ENCODE data around the gene ADARB1.

ADARB1 gene

DNA sequence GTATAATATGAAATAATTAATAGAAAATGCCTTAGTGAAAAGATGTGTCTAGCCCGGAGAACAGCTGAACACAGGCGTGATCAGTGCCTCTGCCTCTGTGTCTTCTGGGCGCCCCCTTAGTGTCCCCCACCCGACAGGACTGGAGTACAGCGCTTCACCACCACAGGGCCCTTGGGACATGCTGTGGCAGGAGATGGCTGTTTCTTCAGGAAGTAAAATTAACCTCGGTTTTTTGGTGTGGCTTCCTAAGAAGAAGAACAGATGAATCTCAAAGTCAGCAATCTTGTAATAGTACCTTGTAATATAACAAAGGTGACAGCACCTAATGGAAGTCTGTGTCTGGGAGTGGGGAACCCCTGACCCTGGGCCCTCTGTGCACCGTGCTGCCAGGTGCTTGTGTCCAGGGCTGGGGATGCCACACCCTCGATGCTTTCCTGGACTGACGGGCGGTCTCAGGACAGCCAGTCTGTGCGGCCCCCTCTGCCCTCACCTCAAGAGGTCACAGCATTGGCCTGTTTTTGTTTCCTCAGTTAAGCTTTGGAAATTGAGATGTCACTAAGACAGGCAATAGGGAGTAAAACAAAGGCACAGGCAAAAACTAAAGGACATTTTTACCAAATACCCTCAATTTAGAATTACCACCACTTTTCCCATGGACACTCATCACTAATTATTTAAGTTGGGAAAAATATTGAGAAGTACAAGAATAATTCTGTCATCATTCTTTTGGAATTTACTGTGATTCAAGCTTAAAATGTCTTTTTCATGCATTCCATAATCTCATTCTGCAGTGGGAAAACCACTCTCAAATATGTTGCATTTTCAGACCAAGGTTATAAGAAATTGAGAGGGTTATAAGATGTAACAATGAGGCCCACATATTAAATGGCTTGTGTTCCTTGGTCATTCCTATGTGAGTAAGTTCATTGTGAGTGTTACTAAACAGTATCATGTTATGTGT is 79.3 kb downstream of the ADARB1 start:
- H3K27ac ChIP-seq (ENCODE audit: low read depth, low read length, poor library complexity, severe bottlenecking), result no peak overlapping the region
- no peak overlapping the region for H3K4me2 ChIP-seq (ENCODE audit: low read length)
- no peak overlapping the region for H3K9ac ChIP-seq (ENCODE audit: low read length)
- no peaks in the 10 kb centered on the region; the same call in 1 of the 2 replicates for H3K27me3 ChIP-seq (ENCODE audit: insufficient read depth, low read length)
- TF ChIP-seq CTCF (IDR thresholded peaks at IDR 0.05; ENCODE audit: low read length), result no peak
- no peaks in the 10 kb centered on the region for H3K9me3 ChIP-seq (ENCODE audit: low read length)
- no peak overlapping the region for H3K4me3 ChIP-seq (ENCODE audit: low read depth, low read length, poor library complexity, severe bottlenecking)
- H3K9me2 ChIP-seq (ENCODE audit: low read depth, low read length), result no peaks in the 10 kb centered on the region
- no peaks in the 10 kb centered on the region for H3K36me3 ChIP-seq (ENCODE audit: insufficient read depth, low read length)
- peaks cover 5% of the 10 kb centered on the region for H3K4me1 ChIP-seq (ENCODE audit: insufficient read depth, low read length, severe bottlenecking)
- H3F3A ChIP-seq (ENCODE audit: insufficient read depth, low read length), result no peaks in the 10 kb centered on the region
- H4K20me1 ChIP-seq (ENCODE audit: insufficient read depth, low read length), result no peaks in the 10 kb centered on the region
- no peaks in the 10 kb centered on the region for H3K79me2 ChIP-seq (ENCODE audit: insufficient read depth, low read length)
- H2AFZ ChIP-seq (ENCODE audit: low read length), result no peak overlapping the region

GRCh38 chr21:45154511-45155508 is 80.4 kb downstream of the ADARB1 start:
- Histone ChIP-seq H4K20me1 (ENCODE audit: insufficient read depth, low read length) (no peaks in the 10 kb centered on the region), H3K9ac (ENCODE audit: low read length) (no peak overlapping the region), H3K9me3 (ENCODE audit: low read length) (no peaks in the 10 kb centered on the region), H3F3A (ENCODE audit: insufficient read depth, low read length) (no peaks in the 10 kb centered on the region), H3K4me1 (ENCODE audit: insufficient read depth, low read length, severe bottlenecking) (peaks cover 5% of the 10 kb centered on the region), H2AFZ (ENCODE audit: low read length) (no peak overlapping the region), H3K27ac (ENCODE audit: low read depth, low read length, poor library complexity, severe bottlenecking) (no peak overlapping the region), H3K27me3 (ENCODE audit: insufficient read depth, low read length) (no peaks in the 10 kb centered on the region), H3K9me2 (ENCODE audit: low read depth, low read length) (no peaks in the 10 kb centered on the region), H3K79me2 (ENCODE audit: insufficient read depth, low read length) (no peaks in the 10 kb centered on the region), H3K4me3 (ENCODE audit: low read depth, low read length, poor library complexity, severe bottlenecking) (no peak overlapping the region), H3K4me2 (ENCODE audit: low read length) (no peak overlapping the region), H3K36me3 (ENCODE audit: insufficient read depth, low read length) (no peaks in the 10 kb centered on the region)
- no peak for TF ChIP-seq CTCF (IDR thresholded peaks at IDR 0.05; ENCODE audit: low read length)
- no peak for TF ChIP-seq EZH2 (IDR thresholded peaks at IDR 0.05; ENCODE audit: borderline replicate concordance, low read length)

GRCh38 chr21:45155910-45156309 is 81.5 kb downstream of the ADARB1 start:
- Histone ChIP-seq H3K9me2 (ENCODE audit: low read depth, low read length) (no peaks in the 10 kb centered on the region), H4K20me1 (ENCODE audit: insufficient read depth, low read length) (no peaks in the 10 kb centered on the region), H3K4me1 (ENCODE audit: insufficient read depth, low read length, severe bottlenecking) (peaks cover 5% of the 10 kb centered on the region), H3K4me3 (ENCODE audit: low read depth, low read length, poor library complexity, severe bottlenecking) (no peak overlapping the region), H3K27me3 (ENCODE audit: insufficient read depth, low read length) (no peaks in the 10 kb centered on the region), H3K79me2 (ENCODE audit: insufficient read depth, low read length) (no peaks in the 10 kb centered on the region), H3K9ac (ENCODE audit: low read length) (no peak overlapping the region), H2AFZ (ENCODE audit: low read length) (no peak overlapping the region), H3K4me2 (ENCODE audit: low read length) (no peak overlapping the region), H3F3A (ENCODE audit: insufficient read depth, low read length) (no peaks in the 10 kb centered on the region), H3K9me3 (ENCODE audit: low read length) (no peaks in the 10 kb centered on the region), H3K27ac (ENCODE audit: low read depth, low read length, poor library complexity, severe bottlenecking) (no peak overlapping the region), H3K36me3 (ENCODE audit: insufficient read depth, low read length) (no peaks in the 10 kb centered on the region)
- TF ChIP-seq EZH2 (IDR thresholded peaks at IDR 0.05; ENCODE audit: borderline replicate concordance, low read length), result no peak
- TF ChIP-seq CTCF (IDR thresholded peaks at IDR 0.05; ENCODE audit: low read length), result no peak

Measured in OCI-LY1 (cell line).